HEK293 (cell line): ENCODE results near the gene NPHP4.

Source experiments
- CTCF ChIA-PET: fragments of 350-600 bp; formaldehyde crosslinking; extraction: SDS; loops from one replicate; lab custom pipeline; 2021; ENCODE audit warnings: antibody characterized with exemption; lab: Yijun Ruan, JAX
- POLR2A ChIA-PET: fragments of 300-600 bp; formaldehyde crosslinking; extraction: SDS; loops from one replicate; lab custom pipeline; 2020; ENCODE audit warnings: antibody characterized with exemption, inconsistent platforms; lab: Yijun Ruan, JAX
- H3K27ac ChIP-seq: fragments of 200-500 bp; sonication (Bioruptor generic); 2 replicates; pipeline ENCODE4 v1.5.1; 2014; ENCODE audit warnings: low read depth, low read length, control low read depth, inconsistent platforms; ENCODE audit errors: extremely low read depth
- H3K36me3 ChIP-seq, 2 experiments: fragments of 200-500 bp in 1 of 2; sonication (Bioruptor generic) in 1 of 2; 1 replicate in 1 of 2; 2 replicates in 1 of 2; pipeline ENCODE4 v1.5.1; 2014 to 2017; ENCODE audit warnings: inconsistent platforms in 2 of 2, low read length in 2 of 2; ENCODE audit not compliant: control insufficient read depth in 2 of 2, insufficient read depth in 1 of 2
- H3K4me1 ChIP-seq: fragments of 200-500 bp; sonication (Bioruptor generic); 2 replicates; pipeline ENCODE4 v1.5.1; 2014; ENCODE audit warnings: mild to moderate bottlenecking, low read length, inconsistent platforms; ENCODE audit not compliant: control insufficient read depth, insufficient read depth
- H3K4me3 ChIP-seq: 2 replicates; pipeline ENCODE4 v1.5.1; 2011; ENCODE audit warnings: low read depth, mild to moderate bottlenecking, control low read depth, low read length, moderate library complexity
- H3K9me3 ChIP-seq: fragments of 200-500 bp; sonication (Bioruptor generic); 2 replicates; pipeline ENCODE4 v1.5.1; 2014; ENCODE audit warnings: low read depth, low read length, inconsistent platforms; ENCODE audit not compliant: control insufficient read depth, insufficient read depth
- GFI1B ChIP-seq: fragments of 450-650 bp; formaldehyde crosslinking; IDR thresholded peaks from 2 replicates; pipeline ENCODE4 v1.5.1; 2016; ENCODE audit warnings: missing biosample characterization, missing genetic modification characterization
- GLIS1 ChIP-seq: fragments of 450-650 bp; formaldehyde crosslinking; IDR thresholded peaks from 2 replicates; pipeline ENCODE4 v1.5.1; 2016; ENCODE audit warnings: missing biosample characterization, missing genetic modification characterization
- KLF1 ChIP-seq: fragments of 450-650 bp; formaldehyde crosslinking; IDR thresholded peaks from 2 replicates; pipeline ENCODE4 v1.5.1; 2016; ENCODE audit warnings: missing biosample characterization, missing genetic modification characterization
- RBAK ChIP-seq: fragments of 450-650 bp; formaldehyde crosslinking; IDR thresholded peaks from 2 replicates; pipeline ENCODE4 v1.5.1; 2016; ENCODE audit warnings: missing biosample characterization, missing genetic modification characterization
- SALL2 ChIP-seq: fragments of 450-650 bp; formaldehyde crosslinking; IDR thresholded peaks from 2 replicates; pipeline ENCODE4 v1.5.0; 2017; ENCODE audit warnings: missing biosample characterization, mild to moderate bottlenecking, missing genetic modification characterization, borderline replicate concordance
- SP7 ChIP-seq: fragments of 450-650 bp; formaldehyde crosslinking; IDR thresholded peaks from 2 replicates; pipeline ENCODE4 v1.5.1; 2016; ENCODE audit warnings: missing biosample characterization, missing genetic modification characterization
- TCF7L2 ChIP-seq: IDR thresholded peaks from 2 replicates; pipeline ENCODE4 v1.6.1; 2011; ENCODE audit warnings: low read depth, mild to moderate bottlenecking, inconsistent platforms, low read length, moderate library complexity, borderline replicate concordance
- TRIM28 ChIP-seq: IDR thresholded peaks from 2 replicates; pipeline ENCODE4 v1.6.1; 2011; ENCODE audit warnings: low read length, control low read depth, borderline replicate concordance
- ZBTB21 ChIP-seq: fragments of 450-650 bp; formaldehyde crosslinking; IDR thresholded peaks from 2 replicates; pipeline ENCODE4 v1.5.1; 2017; ENCODE audit warnings: missing biosample characterization, missing genetic modification characterization
- ZBTB7A ChIP-seq: fragments of 450-650 bp; formaldehyde crosslinking; IDR thresholded peaks from 2 replicates; pipeline ENCODE4 v1.5.1; 2016; ENCODE audit warnings: low read depth, missing biosample characterization, missing genetic modification characterization
- ZNF114 ChIP-seq: fragments of 450-650 bp; formaldehyde crosslinking; IDR thresholded peaks from 2 replicates; pipeline ENCODE4 v1.5.0; 2017; ENCODE audit warnings: missing biosample characterization, missing genetic modification characterization
- ZNF202 ChIP-seq: fragments of 450-650 bp; formaldehyde crosslinking; IDR thresholded peaks from 2 replicates; pipeline ENCODE4 v1.5.1; 2016; ENCODE audit warnings: missing biosample characterization, missing genetic modification characterization, borderline replicate concordance
- ZNF24 ChIP-seq: fragments of 450-650 bp; formaldehyde crosslinking; IDR thresholded peaks from 2 replicates; pipeline ENCODE4 v1.5.1; 2016; ENCODE audit warnings: missing biosample characterization, missing genetic modification characterization
- ZNF292 ChIP-seq: fragments of 450-650 bp; formaldehyde crosslinking; IDR thresholded peaks from 2 replicates; pipeline ENCODE4 v1.5.1; 2016; ENCODE audit warnings: low read depth, missing biosample characterization, missing genetic modification characterization, borderline replicate concordance
- ZNF311 ChIP-seq: fragments of 450-650 bp; formaldehyde crosslinking; IDR thresholded peaks from 2 replicates; pipeline ENCODE4 v1.5.1; 2017; ENCODE audit warnings: missing biosample characterization, missing genetic modification characterization, borderline replicate concordance
- ZNF521 ChIP-seq: fragments of 450-650 bp; formaldehyde crosslinking; IDR thresholded peaks from 2 replicates; pipeline ENCODE4 v1.5.1; 2017; ENCODE audit warnings: missing biosample characterization, mild to moderate bottlenecking, missing genetic modification characterization
- ZNF776 ChIP-seq: fragments of 450-650 bp; formaldehyde crosslinking; IDR thresholded peaks from 2 replicates; pipeline ENCODE4 v1.5.0; 2017; ENCODE audit warnings: missing biosample characterization, missing genetic modification characterization, borderline replicate concordance
- ZNF830 ChIP-seq: fragments of 450-650 bp; IDR thresholded peaks from 2 replicates; pipeline ENCODE4 v1.5.0; 2018; ENCODE audit warnings: missing biosample characterization, missing genetic modification characterization, low read depth, mild to moderate bottlenecking, moderate library complexity
- TF ChIP-seq, protein P1 (sequence below): fragments of 450-650 bp; formaldehyde crosslinking; IDR thresholded peaks from 2 replicates; pipeline ENCODE4 v1.5.1; 2016; ENCODE audit warnings: missing biosample characterization, missing genetic modification characterization
- TF ChIP-seq, protein P2 (sequence below): fragments of 450-650 bp; formaldehyde crosslinking; IDR thresholded peaks from 2 replicates; pipeline ENCODE4 v1.5.1; 2016; ENCODE audit warnings: missing biosample characterization, missing genetic modification characterization
- TF ChIP-seq, protein P3 (sequence below): fragments of 450-650 bp; formaldehyde crosslinking; optimal IDR thresholded peaks from 2 replicates; pipeline ENCODE3; 2016; ENCODE audit warnings: missing biosample characterization, mild to moderate bottlenecking, missing genetic modification characterization
- TF ChIP-seq, protein P4 (sequence below): fragments of 450-650 bp; formaldehyde crosslinking; IDR thresholded peaks from 2 replicates; pipeline ENCODE4 v1.5.1; 2016; ENCODE audit warnings: missing biosample characterization, missing genetic modification characterization
- TF ChIP-seq, protein P5 (sequence below): sonication (generic); formaldehyde crosslinking; IDR thresholded peaks from 2 replicates; pipeline ENCODE4 v1.8.1; 2022; ENCODE audit warnings: mild to moderate bottlenecking, moderate library complexity, missing genetic modification reagents

NPHP4 gene

DNA sequence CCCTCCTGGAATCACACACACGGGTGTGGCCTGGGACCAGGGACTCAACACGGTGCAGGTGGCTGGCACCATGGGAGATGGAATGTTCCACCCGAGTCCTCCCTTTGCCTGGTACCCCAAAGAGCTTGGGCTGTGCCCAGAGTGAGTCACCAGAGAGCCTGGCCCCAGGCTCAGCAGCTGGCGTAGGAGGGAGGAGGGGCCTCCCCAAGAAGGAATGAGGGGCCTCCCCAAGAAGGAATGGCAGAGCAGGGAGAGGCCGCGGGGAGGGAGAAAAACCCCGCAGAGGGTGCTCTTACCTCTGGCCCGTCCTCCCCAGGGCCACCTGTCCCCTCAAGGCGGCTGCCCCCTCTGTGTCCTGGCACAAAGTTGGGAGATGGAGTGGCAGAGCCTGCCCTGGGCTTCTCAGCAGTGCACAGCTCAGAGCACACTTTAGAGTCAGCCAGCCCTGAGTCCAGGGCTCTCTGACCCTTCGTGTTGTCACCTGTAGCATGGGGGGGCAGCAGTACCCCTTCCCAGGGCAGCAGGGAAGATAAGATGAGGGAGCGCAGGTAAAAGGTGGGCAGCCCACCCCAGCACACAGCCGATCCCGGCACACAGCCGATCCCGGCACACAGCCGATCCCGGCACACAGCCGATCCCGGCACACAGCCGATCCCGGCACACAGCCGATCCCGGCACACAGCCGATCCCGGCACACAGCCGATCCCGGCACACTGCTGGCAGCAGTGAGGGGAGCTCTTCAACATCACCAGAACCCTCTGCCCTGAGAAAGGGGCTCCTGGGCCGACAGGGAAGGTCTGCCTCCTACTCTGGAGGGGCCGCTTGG is 33.3 kb upstream of the NPHP4 start:
- ChIA-PET CTCF (interaction anchor here (0.9 to 1.8 kb wide), 2 partner anchors 9 to 28 kb away, joined by 3 to 6 read pairs; no protein-coding TSS in a partner anchor), POLR2A (interaction anchor here (0.6 kb wide), 1 partner anchor 606 kb away, joined by 5 read pairs; no protein-coding TSS in a partner anchor)
- H3K9me3 ChIP-seq: no peaks in the 10 kb centered on the region
- no peak overlapping the region for H3K4me3 ChIP-seq
- H3K36me3 ChIP-seq: no peaks in the 10 kb centered on the region
- TF ChIP-seq ZBTB21 (tag by site-specific recombination): no peak
- TF ChIP-seq, protein P1, sequence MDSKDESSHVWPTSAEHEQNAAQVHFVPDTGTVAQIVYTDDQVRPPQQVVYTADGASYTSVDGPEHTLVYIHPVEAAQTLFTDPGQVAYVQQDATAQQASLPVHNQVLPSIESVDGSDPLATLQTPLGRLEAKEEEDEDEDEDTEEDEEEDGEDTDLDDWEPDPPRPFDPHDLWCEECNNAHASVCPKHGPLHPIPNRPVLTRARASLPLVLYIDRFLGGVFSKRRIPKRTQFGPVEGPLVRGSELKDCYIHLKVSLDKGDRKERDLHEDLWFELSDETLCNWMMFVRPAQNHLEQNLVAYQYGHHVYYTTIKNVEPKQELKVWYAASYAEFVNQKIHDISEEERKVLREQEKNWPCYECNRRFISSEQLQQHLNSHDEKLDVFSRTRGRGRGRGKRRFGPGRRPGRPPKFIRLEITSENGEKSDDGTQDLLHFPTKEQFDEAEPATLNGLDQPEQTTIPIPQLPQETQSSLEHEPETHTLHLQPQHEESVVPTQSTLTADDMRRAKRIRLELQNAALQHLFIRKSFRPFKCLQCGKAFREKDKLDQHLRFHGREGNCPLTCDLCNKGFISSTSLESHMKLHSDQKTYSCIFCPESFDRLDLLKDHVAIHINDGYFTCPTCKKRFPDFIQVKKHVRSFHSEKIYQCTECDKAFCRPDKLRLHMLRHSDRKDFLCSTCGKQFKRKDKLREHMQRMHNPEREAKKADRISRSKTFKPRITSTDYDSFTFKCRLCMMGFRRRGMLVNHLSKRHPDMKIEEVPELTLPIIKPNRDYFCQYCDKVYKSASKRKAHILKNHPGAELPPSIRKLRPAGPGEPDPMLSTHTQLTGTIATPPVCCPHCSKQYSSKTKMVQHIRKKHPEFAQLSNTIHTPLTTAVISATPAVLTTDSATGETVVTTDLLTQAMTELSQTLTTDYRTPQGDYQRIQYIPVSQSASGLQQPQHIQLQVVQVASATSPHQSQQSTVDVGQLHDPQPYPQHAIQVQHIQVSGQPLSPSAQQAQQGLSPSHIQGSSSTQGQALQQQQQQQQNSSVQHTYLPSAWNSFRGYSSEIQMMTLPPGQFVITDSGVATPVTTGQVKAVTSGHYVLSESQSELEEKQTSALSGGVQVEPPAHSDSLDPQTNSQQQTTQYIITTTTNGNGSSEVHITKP (tag by site-specific recombination): peak; percentile 35
- peak; percentile 81 for TF ChIP-seq KLF1 (tag by site-specific recombination)
- H3K27ac ChIP-seq: no peak overlapping the region
- no peaks in the 10 kb centered on the region for H3K4me1 ChIP-seq

DNA sequence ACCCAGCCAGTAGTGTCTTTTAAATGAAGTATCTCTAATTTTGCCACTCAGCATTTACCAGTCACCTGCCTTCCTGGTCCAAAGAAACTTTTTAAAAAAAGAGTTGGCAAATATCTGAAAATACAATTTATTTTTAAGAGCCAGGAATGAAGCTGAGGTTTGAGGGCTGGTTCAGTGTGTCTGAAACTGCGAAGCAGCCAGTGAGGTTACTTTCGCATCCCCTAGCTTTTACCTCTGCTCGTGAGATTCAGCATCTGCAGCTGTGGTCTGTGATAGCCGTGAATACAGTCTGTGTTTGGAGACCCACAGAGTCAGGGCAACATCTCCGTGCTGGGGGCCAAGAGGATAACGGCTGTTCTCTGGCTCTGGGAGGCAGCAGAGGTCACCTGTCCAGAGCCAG is 32.2 kb upstream of the NPHP4 start:
- no peaks in the 10 kb centered on the region for H3K4me1 ChIP-seq
- H3K4me3 ChIP-seq: no peak overlapping the region
- CTCF ChIA-PET: interaction anchor here (0.9 to 1.8 kb wide), 2 partner anchors 10 to 29 kb away, joined by 3 to 6 read pairs; no protein-coding TSS in a partner anchor
- no peak overlapping the region for H3K27ac ChIP-seq
- POLR2A ChIA-PET: no interaction called here
- TF ChIP-seq RBAK (tag by site-specific recombination) (no peak), ZNF776 (no peak), ZNF292 (tag by site-specific recombination) (no peak), ZNF202 (tag by site-specific recombination) (no peak), SP7 (tag by site-specific recombination) (no peak), ZNF521 (tag by site-specific recombination) (no peak), ZNF114 (tag by site-specific recombination) (no peak), TRIM28 (no peak), TCF7L2 (no peak), ZNF311 (tag by site-specific recombination) (no peak), ZNF830 (tag by site-specific recombination) (no peak), ZBTB7A (tag by site-specific recombination) (no peak), GLIS1 (tag by site-specific recombination) (no peak), GFI1B (no peak), ZNF24 (tag by site-specific recombination) (no peak), SALL2 (tag by site-specific recombination) (no peak)
- TF ChIP-seq, protein P2, sequence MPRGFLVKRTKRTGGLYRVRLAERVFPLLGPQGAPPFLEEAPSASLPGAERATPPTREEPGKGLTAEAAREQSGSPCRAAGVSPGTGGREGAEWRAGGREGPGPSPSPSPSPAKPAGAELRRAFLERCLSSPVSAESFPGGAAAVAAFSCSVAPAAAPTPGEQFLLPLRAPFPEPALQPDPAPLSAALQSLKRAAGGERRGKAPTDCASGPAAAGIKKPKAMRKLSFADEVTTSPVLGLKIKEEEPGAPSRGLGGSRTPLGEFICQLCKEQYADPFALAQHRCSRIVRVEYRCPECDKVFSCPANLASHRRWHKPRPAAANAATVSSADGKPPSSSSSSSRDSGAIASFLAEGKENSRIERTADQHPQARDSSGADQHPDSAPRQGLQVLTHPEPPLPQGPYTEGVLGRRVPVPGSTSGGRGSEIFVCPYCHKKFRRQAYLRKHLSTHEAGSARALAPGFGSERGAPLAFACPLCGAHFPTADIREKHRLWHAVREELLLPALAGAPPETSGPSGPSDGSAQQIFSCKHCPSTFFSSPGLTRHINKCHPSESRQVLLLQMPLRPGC (tag by site-specific recombination): no peak
- TF ChIP-seq, protein P3, sequence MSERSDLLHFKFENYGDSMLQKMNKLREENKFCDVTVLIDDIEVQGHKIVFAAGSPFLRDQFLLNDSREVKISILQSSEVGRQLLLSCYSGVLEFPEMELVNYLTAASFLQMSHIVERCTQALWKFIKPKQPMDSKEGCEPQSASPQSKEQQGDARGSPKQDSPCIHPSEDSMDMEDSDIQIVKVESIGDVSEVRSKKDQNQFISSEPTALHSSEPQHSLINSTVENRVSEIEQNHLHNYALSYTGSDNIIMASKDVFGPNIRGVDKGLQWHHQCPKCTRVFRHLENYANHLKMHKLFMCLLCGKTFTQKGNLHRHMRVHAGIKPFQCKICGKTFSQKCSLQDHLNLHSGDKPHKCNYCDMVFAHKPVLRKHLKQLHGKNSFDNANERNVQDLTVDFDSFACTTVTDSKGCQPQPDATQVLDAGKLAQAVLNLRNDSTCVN (tag by site-specific recombination): no peak
- TF ChIP-seq, protein P4, sequence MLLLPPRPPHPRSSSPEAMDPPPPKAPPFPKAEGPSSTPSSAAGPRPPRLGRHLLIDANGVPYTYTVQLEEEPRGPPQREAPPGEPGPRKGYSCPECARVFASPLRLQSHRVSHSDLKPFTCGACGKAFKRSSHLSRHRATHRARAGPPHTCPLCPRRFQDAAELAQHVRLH: no peak
- TF ChIP-seq, protein P5, sequence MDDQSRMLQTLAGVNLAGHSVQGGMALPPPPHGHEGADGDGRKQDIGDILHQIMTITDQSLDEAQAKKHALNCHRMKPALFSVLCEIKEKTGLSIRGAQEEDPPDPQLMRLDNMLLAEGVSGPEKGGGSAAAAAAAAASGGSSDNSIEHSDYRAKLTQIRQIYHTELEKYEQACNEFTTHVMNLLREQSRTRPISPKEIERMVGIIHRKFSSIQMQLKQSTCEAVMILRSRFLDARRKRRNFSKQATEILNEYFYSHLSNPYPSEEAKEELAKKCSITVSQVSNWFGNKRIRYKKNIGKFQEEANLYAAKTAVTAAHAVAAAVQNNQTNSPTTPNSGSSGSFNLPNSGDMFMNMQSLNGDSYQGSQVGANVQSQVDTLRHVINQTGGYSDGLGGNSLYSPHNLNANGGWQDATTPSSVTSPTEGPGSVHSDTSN (CRISPR knock-in tag): no peak
- no peaks in the 10 kb centered on the region for H3K9me3 ChIP-seq
- H3K36me3 ChIP-seq: no peaks in the 10 kb centered on the region
